GM18861 (cell line): Measurements from ENCODE around the gene ZNF677.
"Not testable (repeated sequence)": the region's sequence is repeated elsewhere in the genome, so short reads cannot be mapped to it uniquely, and the experiment has no call there.

ENCODE experiments used
- ATAC-seq: cut with Tn5 transposase; IDR thresholded peaks from one replicate; pipeline ENCODE4 v1.9.1; 2021; ENCODE audit not compliant: unreplicated experiment

ZNF677 gene

GRCh38 chr19:53195265-53195903 lies 59.3 kb downstream of the ZNF677 start:
- peak; percentile 51 for ATAC-seq

- ATAC-seq: no peak
Observed at GRCh38 chr19:53193535-53194222, 61.0 kb downstream of the ZNF677 start.

- ATAC-seq: no peak
Observed at GRCh38 chr19:53192771-53193534, 61.7 kb downstream of the ZNF677 start, which contains the start of gene ZNF665. Gene ZNF665 (minus strand): TSS chr19:53193358. CDS start chr19:53182898, 10,460 bp downstream.

GRCh38 chr19:53190253-53190652 lies 64.4 kb downstream of the ZNF677 start:
- ATAC-seq: no peak

GRCh38 chr19:53189691-53190198 lies 64.9 kb downstream of the ZNF677 start:
- ATAC-seq: not testable (repeated sequence)
